NCI-H146 treated with DMSO at 0.1 percent for 48 hours (cell line): ENCODE data around the gene ACTA2.

Experiments used
- DNase-seq: peaks from one replicate; lab custom pipeline; 2025; ENCODE audit not compliant: unreplicated experiment; lab: John Stamatoyannopoulos, UW

Gene ACTA2

DNA sequence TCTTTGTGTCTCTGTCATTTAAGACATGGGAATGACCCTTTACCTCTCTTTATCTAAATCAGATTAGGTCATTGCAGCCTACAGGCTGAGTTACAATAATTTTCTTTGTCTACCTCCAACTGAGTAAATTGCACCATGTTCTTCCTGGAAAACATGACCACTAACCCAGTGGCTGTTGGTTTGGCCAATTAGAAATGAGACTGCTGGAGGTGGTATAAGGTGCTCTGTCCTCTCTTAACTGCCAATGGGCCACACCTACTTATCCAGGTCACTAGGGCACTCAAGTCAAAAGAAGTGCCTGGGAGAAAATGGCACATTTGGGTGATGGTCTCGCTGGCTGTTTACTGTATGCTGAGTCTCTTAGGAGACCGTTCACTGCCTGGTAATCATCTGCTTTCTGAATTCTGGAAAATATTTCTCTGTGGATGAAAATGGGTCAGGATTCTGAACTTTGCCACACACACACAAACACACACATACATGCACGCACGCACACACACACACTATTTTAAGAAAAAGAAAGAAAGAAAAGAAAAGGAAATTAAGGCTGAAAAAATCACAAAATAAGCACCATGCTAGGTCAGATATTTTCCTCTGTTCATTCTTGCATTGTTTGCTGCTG is 56.1 kb downstream of the ACTA2 start:
- DNase-seq: peak; percentile 52

DNA sequence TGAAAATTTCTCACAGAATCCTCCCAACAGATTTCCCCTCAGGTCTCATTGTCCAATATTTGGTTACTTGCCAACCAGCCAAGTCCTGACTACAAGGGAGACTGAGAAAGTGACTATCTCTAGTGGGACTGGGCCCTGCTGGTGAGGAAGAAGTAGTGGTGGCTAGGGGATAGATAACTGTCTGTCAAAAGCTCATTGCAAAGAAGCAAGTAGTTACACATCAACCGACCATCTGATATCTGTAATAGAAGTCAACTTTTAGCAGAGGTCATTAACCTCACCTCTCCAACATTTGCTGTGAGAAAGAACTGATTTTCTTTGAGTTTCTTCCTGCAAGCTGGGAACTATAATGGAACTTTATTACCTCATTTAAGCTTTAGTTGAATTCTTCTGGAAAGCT is 57.3 kb downstream of the ACTA2 start:
- DNase-seq: no peak

DNA sequence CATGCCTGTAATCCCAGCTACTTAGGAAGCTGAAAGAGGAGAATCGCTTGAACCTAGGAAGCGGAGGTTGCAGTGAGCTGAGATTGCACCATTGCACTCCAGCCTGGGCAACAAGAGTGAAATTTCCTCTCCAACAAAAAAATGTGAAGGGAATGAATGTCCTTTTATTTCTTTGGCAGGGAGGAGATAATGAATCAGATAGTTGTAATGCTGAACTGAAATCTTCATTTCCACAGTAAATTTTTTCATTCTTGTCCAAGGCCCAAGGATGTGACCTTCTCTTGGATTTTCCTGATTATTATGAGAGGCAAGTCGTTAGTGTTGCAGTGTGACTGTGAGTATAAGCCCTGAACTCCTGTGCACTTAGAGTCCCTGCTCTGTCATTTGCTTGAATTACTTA is 59.0 kb downstream of the ACTA2 start:
- DNase-seq: no peak

DNA sequence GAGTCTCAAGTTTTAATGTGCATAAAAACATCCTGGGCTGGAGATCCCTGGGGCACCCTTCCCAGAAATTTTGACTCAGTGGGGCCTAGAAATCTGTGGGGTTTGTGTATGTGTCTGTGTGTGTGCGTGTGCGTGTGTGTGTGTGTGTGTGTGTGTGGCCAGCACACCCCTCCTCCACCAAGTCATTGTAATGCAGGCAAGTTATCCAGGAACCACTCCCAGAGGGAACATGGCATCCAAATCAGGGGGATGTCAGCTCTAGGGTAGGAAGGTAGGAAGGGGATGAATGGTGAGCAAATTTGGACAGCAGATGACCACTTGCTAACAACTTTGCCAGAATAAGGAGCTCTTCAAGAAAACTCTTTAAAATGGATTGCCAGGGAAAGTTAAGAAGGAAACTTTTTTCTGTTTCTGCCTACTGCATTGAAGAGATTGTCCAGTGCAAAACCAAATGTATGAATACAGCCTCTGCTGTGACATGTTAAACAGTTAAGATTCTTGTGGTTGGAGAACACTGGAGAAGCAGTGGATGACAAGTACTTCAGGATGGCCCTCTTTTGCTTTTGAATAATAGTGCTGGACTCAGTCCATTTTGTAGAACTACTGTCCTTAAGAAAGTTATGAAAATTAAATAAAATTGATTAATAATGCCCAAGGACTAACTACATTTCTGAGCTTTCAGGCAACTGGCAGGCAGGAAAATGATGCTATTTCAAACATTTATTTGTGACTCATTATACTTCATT is 60.2 kb downstream of the ACTA2 start:
- DNase-seq: no peak

DNA sequence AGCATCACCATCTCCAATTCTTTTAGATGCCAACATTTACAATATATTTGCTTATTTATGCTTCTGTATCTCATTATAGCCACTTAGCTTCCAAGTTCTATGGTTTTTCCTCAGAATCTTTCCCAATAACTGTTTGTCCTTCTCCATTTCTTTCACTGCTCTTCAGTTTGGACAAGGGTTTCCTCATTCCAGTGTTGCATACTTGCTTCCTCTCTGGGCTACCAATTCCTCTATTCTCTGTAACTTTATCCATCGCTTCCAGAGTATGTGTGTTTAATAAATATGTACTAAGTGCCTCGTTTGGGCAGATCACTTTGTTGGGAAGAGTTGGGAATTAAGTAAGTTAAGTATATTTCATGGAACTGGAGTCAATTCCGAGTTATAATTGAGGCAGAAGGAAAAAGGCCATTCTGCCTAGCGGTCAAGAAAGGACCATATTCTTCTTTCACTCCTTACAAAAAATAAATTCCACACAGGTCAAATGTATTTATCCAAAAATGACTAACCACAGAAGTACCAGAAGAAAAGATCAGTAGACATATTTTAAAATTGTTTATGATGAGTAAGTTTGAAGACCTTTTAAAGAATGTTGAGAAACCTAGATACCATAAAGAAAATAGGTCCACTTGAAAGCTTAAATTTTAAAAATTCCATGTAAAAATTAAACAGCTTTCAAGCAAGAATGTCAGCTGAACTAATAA is 61.7 kb downstream of the ACTA2 start:
- DNase-seq: no peak

DNA sequence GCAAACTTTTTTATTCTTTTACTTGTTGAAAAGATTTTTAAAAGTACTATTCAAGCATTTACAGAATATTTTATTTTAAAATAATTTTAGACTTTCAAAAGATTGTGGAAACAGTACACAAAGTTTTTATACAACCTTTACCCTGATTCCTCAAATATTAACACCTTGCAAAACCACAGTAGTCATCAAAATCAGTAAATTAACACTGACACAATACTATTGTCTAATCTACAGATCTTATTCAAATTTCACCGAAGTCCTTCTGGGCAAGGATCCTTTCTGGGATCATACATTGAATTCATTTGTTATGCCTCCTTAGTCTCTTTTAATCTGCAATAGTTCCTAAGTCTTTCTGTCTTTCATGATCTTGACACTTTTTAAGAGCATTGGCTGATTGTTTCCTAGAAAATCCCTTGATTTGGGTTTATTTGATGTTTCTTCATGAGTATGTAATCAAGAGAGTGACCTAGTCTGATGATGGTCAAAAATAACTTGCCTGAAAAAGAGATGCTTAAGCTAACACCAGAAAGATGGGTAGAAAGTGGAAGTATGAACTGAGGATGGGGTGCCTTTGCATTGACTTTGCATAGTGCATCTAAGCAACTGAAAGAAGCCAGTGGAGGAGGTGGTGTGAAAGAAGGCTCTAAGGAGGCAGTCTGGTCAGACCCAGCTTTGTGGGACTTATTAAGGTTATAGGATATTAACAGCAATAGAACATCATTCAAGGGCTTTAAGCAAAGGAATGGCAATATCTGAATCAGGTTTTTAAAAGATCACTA is 62.8 kb downstream of the ACTA2 start:
- no peak for DNase-seq

DNA sequence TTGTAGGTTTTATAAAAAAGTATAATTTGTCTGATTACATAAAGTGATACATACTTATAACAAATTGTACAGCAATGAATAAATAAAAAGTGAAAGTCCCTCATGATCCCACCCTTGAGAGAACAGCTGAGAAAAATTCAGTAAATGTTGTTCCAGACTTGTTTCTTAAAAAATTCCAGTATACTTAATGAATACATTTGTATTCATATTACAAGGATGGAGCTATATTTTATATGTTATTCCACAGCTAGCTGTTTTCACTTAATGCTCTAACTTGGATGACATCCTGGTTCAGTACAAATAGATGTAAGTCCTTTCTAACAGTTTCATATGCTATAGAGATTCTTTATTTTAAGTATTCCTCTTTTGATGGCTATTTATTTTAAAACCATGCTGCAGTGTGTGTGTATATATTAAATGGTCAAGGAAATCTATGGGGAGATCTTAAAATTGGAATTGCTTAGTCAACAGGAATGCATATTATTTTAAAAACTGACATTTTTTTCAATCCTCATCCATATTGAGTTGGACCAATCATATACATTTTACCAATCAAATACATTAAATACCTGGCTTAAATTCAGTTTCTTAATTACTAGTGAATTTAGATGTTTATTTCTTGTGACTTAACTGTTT is 63.6 kb downstream of the ACTA2 start:
- no peak for DNase-seq

DNA sequence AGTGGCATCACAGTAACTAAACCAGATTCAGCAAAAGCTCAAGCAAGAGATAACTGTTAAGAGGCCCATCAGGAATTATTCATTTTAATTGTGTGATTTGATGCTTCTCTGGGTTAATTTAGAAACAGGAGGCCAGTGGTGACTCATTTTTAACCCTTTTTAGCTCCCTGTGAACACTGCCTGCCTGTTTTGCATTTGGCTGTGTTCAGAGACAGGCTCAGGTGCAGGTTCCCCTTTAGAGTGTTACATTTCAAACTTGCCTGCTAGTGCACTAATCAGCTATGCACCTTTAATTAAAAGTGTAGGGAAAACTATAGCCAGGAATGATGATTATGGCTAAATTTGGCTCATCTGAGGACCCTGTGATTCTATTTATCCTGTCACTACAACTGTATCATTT is 66.0 kb downstream of the ACTA2 start:
- no peak for DNase-seq
